ENCODE results near the gene RGS7. TPM values are rescaled to one million over a fixed set of nuclear protein-coding genes. Genes with fewer than 3 reads are reported as not detected.

RGS7 gene
- total RNA-seq, 4 donors from 2014 or later: 1.9 TPM; not detected in 3

DNA sequence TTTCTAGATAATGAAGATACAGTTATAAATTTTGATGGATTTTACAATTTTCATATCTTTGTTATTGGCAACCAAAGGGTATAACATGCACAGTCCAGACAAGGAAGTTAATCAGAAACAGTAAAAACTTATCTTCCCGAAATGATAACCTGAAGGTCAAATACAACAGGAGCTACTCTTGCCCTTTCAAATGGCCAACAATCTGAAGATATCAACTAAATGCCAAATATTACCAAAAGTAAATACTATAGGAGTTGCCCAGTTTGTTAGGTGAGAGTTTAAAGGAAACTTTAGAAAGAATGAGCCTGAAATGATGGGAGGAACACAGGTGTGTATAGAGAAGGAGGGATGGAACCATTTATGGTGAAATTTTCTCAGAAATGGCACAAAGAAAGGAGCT lies 153.2 kb downstream of the RGS7 start:
- no peak for DNase-seq
- Histone ChIP-seq H3K9me3 (no peaks in the 10 kb centered on the region), H3K27ac (no peak overlapping the region), H3K4me1 (no peaks in the 10 kb centered on the region), H3K27me3 (no peaks in the 10 kb centered on the region), H3K36me3 (no peaks in the 10 kb centered on the region), H3K4me3 (no peak overlapping the region)
- no peak for TF ChIP-seq POLR2A (IDR thresholded peaks at IDR 0.05)
- TF ChIP-seq, protein P1, sequence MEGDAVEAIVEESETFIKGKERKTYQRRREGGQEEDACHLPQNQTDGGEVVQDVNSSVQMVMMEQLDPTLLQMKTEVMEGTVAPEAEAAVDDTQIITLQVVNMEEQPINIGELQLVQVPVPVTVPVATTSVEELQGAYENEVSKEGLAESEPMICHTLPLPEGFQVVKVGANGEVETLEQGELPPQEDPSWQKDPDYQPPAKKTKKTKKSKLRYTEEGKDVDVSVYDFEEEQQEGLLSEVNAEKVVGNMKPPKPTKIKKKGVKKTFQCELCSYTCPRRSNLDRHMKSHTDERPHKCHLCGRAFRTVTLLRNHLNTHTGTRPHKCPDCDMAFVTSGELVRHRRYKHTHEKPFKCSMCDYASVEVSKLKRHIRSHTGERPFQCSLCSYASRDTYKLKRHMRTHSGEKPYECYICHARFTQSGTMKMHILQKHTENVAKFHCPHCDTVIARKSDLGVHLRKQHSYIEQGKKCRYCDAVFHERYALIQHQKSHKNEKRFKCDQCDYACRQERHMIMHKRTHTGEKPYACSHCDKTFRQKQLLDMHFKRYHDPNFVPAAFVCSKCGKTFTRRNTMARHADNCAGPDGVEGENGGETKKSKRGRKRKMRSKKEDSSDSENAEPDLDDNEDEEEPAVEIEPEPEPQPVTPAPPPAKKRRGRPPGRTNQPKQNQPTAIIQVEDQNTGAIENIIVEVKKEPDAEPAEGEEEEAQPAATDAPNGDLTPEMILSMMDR (IDR thresholded peaks at IDR 0.05): no peak

DNA sequence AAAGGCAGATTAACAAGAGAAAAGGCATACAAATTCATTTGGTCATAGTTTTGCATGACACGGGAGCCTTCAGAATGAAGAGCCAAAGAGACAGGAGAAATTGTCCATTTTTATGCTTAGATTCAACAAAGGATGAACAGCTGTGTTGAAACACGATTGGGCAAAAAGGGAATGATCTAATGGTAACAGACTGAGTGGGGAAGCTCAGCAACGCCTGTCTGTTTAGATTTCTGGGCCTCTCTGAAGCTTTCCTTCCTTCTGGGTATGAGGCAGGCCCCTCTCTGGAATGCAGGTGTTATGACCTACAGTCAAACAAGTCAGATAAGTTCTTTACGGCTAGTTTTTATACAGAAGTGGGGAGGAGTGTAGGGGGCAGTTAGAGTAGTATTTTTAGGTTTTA lies 154.6 kb downstream of the RGS7 start:
- H3K27me3 ChIP-seq: no peaks in the 10 kb centered on the region
- no peaks in the 10 kb centered on the region for H3K4me1 ChIP-seq
- H3K27ac ChIP-seq: no peak overlapping the region
- no peak overlapping the region for H3K4me3 ChIP-seq
- no peaks in the 10 kb centered on the region for H3K36me3 ChIP-seq
- no peak for TF ChIP-seq POLR2A (IDR thresholded peaks at IDR 0.05)
- TF ChIP-seq, protein P1 (IDR thresholded peaks at IDR 0.05): no peak
- DNase-seq: no peak
- no peaks in the 10 kb centered on the region for H3K9me3 ChIP-seq

DNA sequence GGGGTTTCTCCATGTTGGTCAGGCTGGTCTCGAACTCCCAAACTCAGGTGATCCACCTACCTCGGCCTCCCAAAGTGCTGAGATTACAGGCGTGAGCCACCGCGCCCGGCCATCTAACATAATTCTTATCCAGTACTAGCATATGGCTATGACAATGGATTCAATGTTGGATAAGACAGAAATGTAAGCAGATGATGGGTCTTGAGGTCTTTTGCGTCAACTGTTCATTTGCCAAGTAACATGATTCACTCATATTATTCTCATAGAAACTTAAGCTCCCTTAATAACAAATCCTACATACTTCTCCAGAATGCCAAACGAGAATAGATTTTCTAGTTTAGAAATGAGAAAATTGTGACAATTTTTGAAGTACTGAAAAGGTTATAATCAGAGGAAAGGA lies 170.3 kb downstream of the RGS7 start:
- TF ChIP-seq, protein P1 (IDR thresholded peaks at IDR 0.05): no peak
- no peak for TF ChIP-seq POLR2A (IDR thresholded peaks at IDR 0.05)
- H3K27ac ChIP-seq: no peak overlapping the region
- no peaks in the 10 kb centered on the region for H3K4me1 ChIP-seq
- H3K4me3 ChIP-seq: no peak overlapping the region
- no peak for DNase-seq
- no peaks in the 10 kb centered on the region for H3K27me3 ChIP-seq
- no peaks in the 10 kb centered on the region for H3K36me3 ChIP-seq
- no peaks in the 10 kb centered on the region for H3K9me3 ChIP-seq

DNA sequence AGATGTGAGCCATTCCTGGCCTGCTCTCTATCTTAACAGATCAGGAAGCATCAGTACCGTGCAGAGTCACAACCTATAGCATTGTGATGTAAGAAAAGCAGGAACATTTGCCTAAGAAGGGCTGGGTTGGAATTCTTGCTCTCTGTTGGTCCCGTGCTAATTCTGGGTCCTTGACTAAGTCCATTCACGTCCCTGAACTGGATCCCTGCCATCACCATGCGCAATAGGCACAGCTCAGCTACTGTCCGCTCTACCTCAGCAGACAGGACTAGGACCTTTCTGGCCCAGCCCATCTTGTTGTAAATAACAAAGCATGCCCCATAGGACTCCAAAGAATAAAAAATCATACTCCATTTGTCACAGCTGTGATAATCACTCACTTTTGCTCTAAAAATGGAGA lies 175.0 kb downstream of the RGS7 start:
- Histone ChIP-seq H3K9me3 (no peaks in the 10 kb centered on the region), H3K4me1 (no peaks in the 10 kb centered on the region), H3K4me3 (no peak overlapping the region), H3K27me3 (no peaks in the 10 kb centered on the region), H3K27ac (no peak overlapping the region), H3K36me3 (no peaks in the 10 kb centered on the region)
- TF ChIP-seq POLR2A (IDR thresholded peaks at IDR 0.05): no peak
- TF ChIP-seq, protein P1 (IDR thresholded peaks at IDR 0.05): no peak
- no peak for DNase-seq

DNA sequence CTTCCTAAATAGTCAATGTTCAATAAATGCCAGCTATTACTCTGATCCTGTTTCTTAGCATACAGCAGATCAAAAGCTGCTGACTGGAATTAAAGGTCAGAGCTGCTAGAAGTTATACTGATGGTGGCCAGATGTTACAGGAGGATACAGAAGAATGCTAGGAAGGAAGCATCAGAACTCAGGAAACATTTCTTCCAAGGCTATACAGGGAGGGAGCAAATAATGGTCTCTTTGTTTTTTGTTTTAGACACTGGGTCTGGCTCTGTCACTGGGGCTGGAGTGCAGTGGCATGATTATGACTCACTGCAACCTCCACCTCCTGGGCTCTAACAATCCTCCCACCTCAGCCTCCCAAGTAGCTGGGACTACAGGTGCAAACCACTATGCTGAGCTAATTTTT lies 175.5 kb downstream of the RGS7 start:
- no peak for TF ChIP-seq POLR2A (IDR thresholded peaks at IDR 0.05)
- TF ChIP-seq, protein P1 (IDR thresholded peaks at IDR 0.05): no peak
- H3K4me1 ChIP-seq: no peaks in the 10 kb centered on the region
- no peak overlapping the region for H3K27ac ChIP-seq
- no peaks in the 10 kb centered on the region for H3K27me3 ChIP-seq
- DNase-seq: no peak
- H3K4me3 ChIP-seq: no peak overlapping the region
- no peaks in the 10 kb centered on the region for H3K9me3 ChIP-seq
- no peaks in the 10 kb centered on the region for H3K36me3 ChIP-seq

DNA sequence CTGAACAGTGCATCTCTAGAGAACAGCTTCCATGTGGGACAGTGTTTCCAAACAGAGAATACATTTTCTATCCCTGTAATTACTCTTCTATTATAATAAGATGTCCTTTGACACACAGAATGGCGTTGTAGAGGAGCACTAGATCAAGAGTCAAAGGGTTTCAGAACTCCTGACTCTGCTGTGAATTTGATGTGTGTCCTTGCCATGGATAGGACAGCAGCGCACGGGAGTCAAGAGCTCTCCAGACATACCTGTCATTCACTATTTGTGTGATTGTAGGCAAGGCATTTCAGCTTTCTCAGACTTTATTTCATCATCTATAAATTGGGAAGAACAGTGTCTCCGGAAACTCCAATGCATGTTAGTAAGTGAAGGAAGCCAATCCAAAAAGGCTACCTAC lies 176.4 kb downstream of the RGS7 start:
- no peak for TF ChIP-seq POLR2A (IDR thresholded peaks at IDR 0.05)
- TF ChIP-seq, protein P1 (IDR thresholded peaks at IDR 0.05): no peak
- no peaks in the 10 kb centered on the region for H3K9me3 ChIP-seq
- no peak for DNase-seq

More for the DNA sequence above, 176.4 kb downstream of the RGS7 start:
- no peaks in the 10 kb centered on the region for H3K36me3 ChIP-seq
- H3K4me1 ChIP-seq: no peaks in the 10 kb centered on the region
- no peak overlapping the region for H3K4me3 ChIP-seq
- H3K27me3 ChIP-seq: no peaks in the 10 kb centered on the region
- no peak overlapping the region for H3K27ac ChIP-seq

Data from Peyer's patch (tissue), 4 donors.